ENCODE results near the gene VCAN. TPM values are rescaled to one million over a fixed set of nuclear protein-coding genes. Genes with fewer than 3 reads are reported as not detected.

VCAN gene
- total RNA-seq, 1 donor from 2014 or later: 71.2 TPM

- intact Hi-C loops (cut with DNase I): no loop called here
- no peaks in the 10 kb centered on the region for H3K27me3 ChIP-seq
- DNase-seq (ENCODE audit: extremely low spot score in 2 of 2): no peak
Measured at GRCh38 chr5:83464261-83464660, 7.3 kb upstream of the VCAN start.

GRCh38 chr5:83467371-83468035 is 4.0 kb upstream of the VCAN start:
- H3K36me3 ChIP-seq: no peaks in the 10 kb centered on the region
- no peaks in the 10 kb centered on the region for H3K9me3 ChIP-seq
- intact Hi-C loops (cut with DNase I): no loop called here
- H3K4me3 ChIP-seq: no peak overlapping the region
- no peak overlapping the region for H3K27ac ChIP-seq
- H3K4me1 ChIP-seq: peaks cover 5% of the 10 kb centered on the region
- peak in 1 of 3 experiments; percentile 27 for TF ChIP-seq CTCF (IDR thresholded peaks at IDR 0.05)
- no peak for TF ChIP-seq POLR2A (IDR thresholded peaks at IDR 0.05)
- TF ChIP-seq POLR2AphosphoS5 (IDR thresholded peaks at IDR 0.05; ENCODE audit: insufficient read depth in 1 of 2, low read depth in 1 of 2): no peak
- DNase-seq (ENCODE audit: extremely low spot score in 2 of 2): no peak
- H3K27me3 ChIP-seq: peaks cover 6% of the 10 kb centered on the region

More at GRCh38 chr5:83464261-83464660, 7.3 kb upstream of the VCAN start:
- Histone ChIP-seq H3K4me3 (no peak overlapping the region), H3K4me1 (no peaks in the 10 kb centered on the region), H3K27ac (no peak overlapping the region), H3K9me3 (no peaks in the 10 kb centered on the region), H3K36me3 (no peaks in the 10 kb centered on the region)
- TF ChIP-seq POLR2A (IDR thresholded peaks at IDR 0.05): no peak

GRCh38 chr5:83469075-83469474 is 2.5 kb upstream of the VCAN start:
- intact Hi-C loops (cut with DNase I): no loop called here
- no peak for TF ChIP-seq POLR2AphosphoS5 (IDR thresholded peaks at IDR 0.05; ENCODE audit: insufficient read depth in 1 of 2, low read depth in 1 of 2)
- TF ChIP-seq POLR2A (IDR thresholded peaks at IDR 0.05): no peak
- TF ChIP-seq CTCF (IDR thresholded peaks at IDR 0.05): no peak
- DNase-seq (ENCODE audit: extremely low spot score in 2 of 2): no peak
- Histone ChIP-seq H3K4me1 (peaks cover 12% of the 10 kb centered on the region), H3K27me3 (peaks cover 6% of the 10 kb centered on the region), H3K9me3 (no peaks in the 10 kb centered on the region), H3K4me3 (no peak overlapping the region), H3K36me3 (no peaks in the 10 kb centered on the region), H3K27ac (no peak overlapping the region)

GRCh38 chr5:83470526-83471404 is 779 bp upstream of the VCAN start:
- H3K4me1 ChIP-seq: peaks cover 23% of the 10 kb centered on the region
- peak overlapping the region; percentile 73 for H3K27ac ChIP-seq
- intact Hi-C loops (cut with DNase I): loop anchor here (10.0 kb wide), 1 partner anchor 1116 kb away; no protein-coding TSS in a partner anchor
- H3K36me3 ChIP-seq: no peaks in the 10 kb centered on the region
- TF ChIP-seq POLR2A (IDR thresholded peaks at IDR 0.05) (no peak), POLR2AphosphoS5 (IDR thresholded peaks at IDR 0.05; ENCODE audit: insufficient read depth in 1 of 2, low read depth in 1 of 2) (no peak), CTCF (IDR thresholded peaks at IDR 0.05) (no peak)
- no peak for DNase-seq (ENCODE audit: extremely low spot score in 2 of 2)
- H3K9me3 ChIP-seq: no peaks in the 10 kb centered on the region
- H3K4me3 ChIP-seq: peak overlapping the region; percentile 51 to 57
- H3K27me3 ChIP-seq: peaks cover 6% of the 10 kb centered on the region

GRCh38 chr5:83472213-83472507 is 616 bp downstream of the VCAN start:
- Histone ChIP-seq H3K9me3 (no peaks in the 10 kb centered on the region), H3K4me3 (peak overlapping the region; percentile 51 to 57), H3K4me1 (peaks cover 23% of the 10 kb centered on the region), H3K27ac (peak overlapping the region; percentile 73), H3K27me3 (peaks cover 6% of the 10 kb centered on the region), H3K36me3 (no peaks in the 10 kb centered on the region)
- TF ChIP-seq POLR2A (IDR thresholded peaks at IDR 0.05) (no peak), CTCF (IDR thresholded peaks at IDR 0.05) (no peak), POLR2AphosphoS5 (IDR thresholded peaks at IDR 0.05; ENCODE audit: insufficient read depth in 1 of 2, low read depth in 1 of 2) (no peak)
- intact Hi-C loops (cut with DNase I): loop anchor here (10.0 kb wide), 1 partner anchor 1117 kb away; no protein-coding TSS in a partner anchor
- DNase-seq (ENCODE audit: extremely low spot score in 2 of 2): no peak
